GM23248 (cell line): Measurements from ENCODE around the gene DOCK10. TPM values are rescaled to one million over a fixed set of nuclear protein-coding genes. Genes with fewer than 3 reads are reported as not detected.

Experiments
- DNase-seq: peaks from one replicate; pipeline ENCODE4 v3.0.0-alpha.2; 2015
- H2AFZ ChIP-seq: fragments of 200-600 bp; sonication (generic); 2 replicates; pipeline ENCODE4 v1.6.1; 2016; ENCODE audit warnings: antibody characterized with exemption
- H3F3A ChIP-seq: fragments of 200-600 bp; sonication (generic); 2 replicates; pipeline ENCODE4 v1.6.1; 2016; ENCODE audit warnings: mild to moderate bottlenecking, antibody characterized with exemption, mixed run types; ENCODE audit not compliant: insufficient read depth
- H3K27ac ChIP-seq: fragments of 200-600 bp; sonication (generic); 2 replicates; pipeline ENCODE4 v1.5.1; 2016; ENCODE audit warnings: mild to moderate bottlenecking
- H3K27me3 ChIP-seq: fragments of 200-600 bp; sonication (generic); replicated peaks from 2 replicates; pipeline ENCODE4 v1.6.1; 2016; ENCODE audit warnings: mild to moderate bottlenecking; ENCODE audit not compliant: insufficient read depth
- H3K36me3 ChIP-seq: fragments of 200-600 bp; sonication (generic); 2 replicates; pipeline ENCODE4 v1.6.1; 2016; ENCODE audit warnings: low read depth, mild to moderate bottlenecking
- H3K4me1 ChIP-seq: fragments of 200-600 bp; sonication (generic); 2 replicates; pipeline ENCODE4 v1.6.1; 2016; ENCODE audit warnings: mild to moderate bottlenecking; ENCODE audit not compliant: insufficient read depth
- H3K4me2 ChIP-seq: fragments of 200-600 bp; sonication (generic); one replicate; pipeline ENCODE4 v1.6.1; 2016; ENCODE audit warnings: mild to moderate bottlenecking; ENCODE audit not compliant: unreplicated experiment
- H3K4me3 ChIP-seq: fragments of 200-600 bp; sonication (generic); 2 replicates; pipeline ENCODE4 v1.5.1; 2016; ENCODE audit warnings: mild to moderate bottlenecking
- H3K79me2 ChIP-seq: fragments of 200-600 bp; sonication (generic); 2 replicates; pipeline ENCODE4 v1.6.1; 2016; ENCODE audit warnings: mild to moderate bottlenecking; ENCODE audit not compliant: insufficient read depth
- H3K9ac ChIP-seq: fragments of 200-600 bp; sonication (generic); 2 replicates; pipeline ENCODE4 v1.6.1; 2016; ENCODE audit warnings: mild to moderate bottlenecking
- H3K9me2 ChIP-seq: fragments of 200-600 bp; sonication (generic); 2 replicates; pipeline ENCODE4 v1.6.1; 2016; ENCODE audit warnings: mixed run types, mild to moderate bottlenecking, moderate library complexity; ENCODE audit not compliant: insufficient read depth
- H3K9me3 ChIP-seq: fragments of 200-600 bp; sonication (generic); one replicate; pipeline ENCODE4 v1.6.1; 2017; ENCODE audit warnings: low read depth
- H4K20me1 ChIP-seq: fragments of 200-600 bp; sonication (generic); 2 replicates; pipeline ENCODE4 v1.6.0; 2016; ENCODE audit not compliant: insufficient read depth
- EZH2 ChIP-seq: fragments of 200-600 bp; sonication (generic); IDR thresholded peaks from 2 replicates; pipeline ENCODE4 v1.6.1; 2018; ENCODE audit warnings: antibody characterized with exemption, mild to moderate bottlenecking; ENCODE audit not compliant: insufficient read depth, poor library complexity, severe bottlenecking
- EZH2phosphoT487 ChIP-seq: fragments of 200-600 bp; sonication (generic); IDR thresholded peaks from 2 replicates; pipeline ENCODE4 v1.6.1; 2018; ENCODE audit warnings: antibody characterized with exemption, moderate library complexity, mild to moderate bottlenecking, low read depth; ENCODE audit not compliant: insufficient read depth
- WGBS, 2 experiments: methylation state at CpG; one replicate each; pipeline ENCODE4 v1.1.6; 2015 to 2017; ENCODE audit warnings: low lambda C conversion rate in 2 of 2, low coverage in 1 of 2; ENCODE audit errors: missing lambda C conversion rate in 2 of 2; 5-methylcytosine and 5-hydroxymethylcytosine counted together
- in situ Hi-C: fragments of 300-500 bp; cut with MboI; formaldehyde crosslinking; loops from 2 replicates; pipeline ENCODE4 v1.15.0; 2020
- polyA plus RNA-seq: library from polyadenylated mRNA; unstranded; fragments of >200 nt; fragmentation: Nextera tagmentation; extraction: Ambion mirVana; gene quantifications from 2 replicates; pipeline ENCODE4 v1.2.1, GENCODE V29; 2016
- total RNA-seq: library from RNA; depleted of rRNA; stranded (reverse); fragments of >200 nt; shearing (Covaris generic); gene quantifications from 2 replicates; pipeline ENCODE4 v1.2.3, GENCODE V29; 2014

The DOCK10 gene
- total and polyA plus RNA-seq, 2 experiments from 2014 or later = 8.5 to 19.2 TPM

DNA sequence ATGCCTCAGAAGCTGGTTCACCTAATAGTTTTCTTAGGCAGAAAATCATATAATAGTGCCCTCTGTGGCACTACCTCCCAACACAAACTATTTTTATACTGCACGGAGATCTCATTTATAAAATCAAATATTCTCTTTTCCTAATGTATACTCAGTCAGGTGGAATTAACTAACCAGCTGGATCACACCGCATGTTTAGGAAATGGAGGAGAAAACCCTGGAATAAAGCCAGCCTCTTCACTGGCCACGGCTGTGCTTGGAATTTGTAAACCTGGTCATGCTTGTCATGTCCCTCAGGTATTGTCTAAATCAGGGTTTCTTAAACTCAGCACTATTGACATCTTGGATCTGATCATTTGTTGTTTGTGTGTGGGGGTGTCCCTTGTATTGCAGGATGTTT is 85.6 kb downstream of the DOCK10 start:
- DNase-seq = no peak
- Histone ChIP-seq H3K27ac (no peak overlapping the region), H3F3A (peaks cover 27% of the 10 kb centered on the region), H3K36me3 (no peaks in the 10 kb centered on the region), H3K9me3 (no peaks in the 10 kb centered on the region), H3K27me3 (no peaks in the 10 kb centered on the region), H3K4me2 (no peak overlapping the region), H3K79me2 (peaks cover 92% of the 10 kb centered on the region), H4K20me1 (no peaks in the 10 kb centered on the region), H3K4me1 (peaks cover 24% of the 10 kb centered on the region), H3K9me2 (no peaks in the 10 kb centered on the region), H3K9ac (no peak overlapping the region), H3K4me3 (no peak overlapping the region), H2AFZ (no peak overlapping the region)
- in situ Hi-C loops = no loop called here
- TF ChIP-seq EZH2 (no peak), EZH2phosphoT487 (no peak)
- WGBS, 2 experiments = 93 to 98% methylated on average over 3 of the region's 3 CpGs

DNA sequence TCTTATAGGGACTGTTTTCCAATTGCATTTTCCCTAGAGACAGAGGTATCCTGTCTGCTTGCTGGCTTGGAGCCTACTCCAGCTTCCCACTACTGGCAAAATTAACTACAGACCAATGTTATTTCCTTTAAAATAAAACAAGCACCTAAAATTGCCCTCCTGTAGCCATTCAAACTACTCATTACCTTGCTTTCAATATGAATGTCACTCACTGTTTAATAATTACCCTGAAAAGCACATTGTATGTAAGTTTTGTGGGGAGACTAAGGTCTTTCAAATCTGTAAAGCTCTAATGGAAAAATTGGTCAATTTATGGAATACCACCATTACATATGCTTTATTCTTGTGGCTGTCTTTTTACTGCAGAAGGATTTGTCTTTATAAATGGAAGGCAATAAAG is 87.3 kb downstream of the DOCK10 start:
- peaks cover 27% of the 10 kb centered on the region for H3F3A ChIP-seq
- no peak overlapping the region for H3K27ac ChIP-seq
- H3K4me1 ChIP-seq = peaks cover 28% of the 10 kb centered on the region
- no peaks in the 10 kb centered on the region for H3K9me3 ChIP-seq
- peaks cover 93% of the 10 kb centered on the region for H3K79me2 ChIP-seq
- no peaks in the 10 kb centered on the region for H3K9me2 ChIP-seq
- no peak overlapping the region for H3K4me3 ChIP-seq
- no peak overlapping the region for H2AFZ ChIP-seq
- in situ Hi-C loops = no loop called here
- H3K9ac ChIP-seq = no peak overlapping the region
- no peak for DNase-seq
- no peak for TF ChIP-seq EZH2
- TF ChIP-seq EZH2phosphoT487 = no peak
- no peaks in the 10 kb centered on the region for H3K27me3 ChIP-seq
- H4K20me1 ChIP-seq = no peaks in the 10 kb centered on the region
- H3K4me2 ChIP-seq = no peak overlapping the region
- H3K36me3 ChIP-seq = no peaks in the 10 kb centered on the region

DNA sequence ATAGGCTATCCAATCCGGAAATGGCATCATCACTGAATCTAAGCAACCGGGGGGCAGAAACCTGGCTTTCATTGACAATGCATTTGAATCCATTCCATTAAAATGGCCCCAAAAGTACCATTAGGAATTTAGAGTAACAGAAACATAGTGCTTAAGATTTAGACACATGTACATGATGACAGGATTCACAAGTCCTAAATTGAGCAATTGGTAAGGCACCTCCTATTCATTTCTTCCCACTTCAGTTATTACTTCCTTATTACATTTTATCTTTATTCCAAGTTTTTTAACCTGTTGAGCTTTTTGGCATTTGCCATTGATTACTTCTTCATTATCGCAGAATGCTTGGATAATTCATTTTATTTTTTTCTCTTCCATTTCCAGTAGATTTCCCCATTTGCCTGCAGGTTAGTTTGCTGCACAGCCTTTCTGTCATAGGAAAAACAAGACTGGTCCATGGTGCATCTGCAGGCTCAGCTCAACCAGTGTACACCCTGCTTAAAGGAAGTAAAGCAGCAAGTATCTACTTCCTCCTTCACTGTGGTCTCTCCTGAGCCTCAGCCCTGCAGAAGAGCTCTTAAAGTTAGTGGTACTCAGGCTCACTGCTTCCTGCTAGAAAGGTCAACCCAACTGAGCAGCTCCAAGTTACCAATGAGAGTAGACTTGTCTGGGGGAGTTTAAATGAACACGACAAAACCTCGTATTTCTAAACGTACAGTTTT is 89.2 kb downstream of the DOCK10 start:
- 0 out of 2 replicates have a peak, but pooled peaks cover 3% of the 10 kb centered on the region for H3K9me2 ChIP-seq
- no peak for DNase-seq
- H2AFZ ChIP-seq = no peak overlapping the region

DNA sequence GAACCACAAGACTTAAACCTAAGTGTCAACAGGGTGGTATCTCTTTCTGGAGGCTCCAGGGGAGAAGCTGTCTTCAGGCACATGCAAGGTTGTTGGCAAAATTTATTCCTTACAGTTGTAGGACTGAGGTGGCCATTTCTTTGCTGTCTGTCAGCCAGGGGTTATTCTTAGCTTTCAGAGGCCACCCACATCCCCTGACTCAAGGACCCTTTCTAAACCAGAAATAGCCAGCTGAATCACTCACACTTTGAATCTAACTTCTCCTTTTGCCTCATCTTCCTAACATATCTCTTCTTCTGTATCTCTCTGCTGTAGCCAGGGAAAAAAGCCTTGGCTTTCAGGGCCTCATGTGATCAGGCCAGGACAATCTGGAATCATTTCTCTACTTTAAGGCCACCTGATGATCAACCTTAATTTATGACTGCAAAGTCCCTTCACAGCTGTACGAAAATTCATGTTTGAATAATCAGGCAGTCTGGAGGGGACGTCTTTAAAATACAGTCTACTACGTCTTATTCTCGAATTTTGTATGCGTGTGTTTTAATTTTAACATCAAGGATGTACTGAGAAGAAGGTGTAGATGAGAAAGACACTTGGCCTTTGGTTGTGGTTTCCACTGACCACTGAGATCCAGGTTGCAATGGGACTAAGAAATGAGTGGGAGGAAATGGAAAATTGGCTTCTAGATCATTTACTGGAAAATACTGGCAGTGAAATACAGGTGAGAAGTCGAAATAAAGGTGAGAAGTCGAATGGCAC is 90.4 kb downstream of the DOCK10 start:
- Histone ChIP-seq H3K79me2 (peaks cover 96% of the 10 kb centered on the region), H3K9me2 (0 out of 2 replicates have a peak, but pooled peaks cover 3% of the 10 kb centered on the region), H3K9ac (no peak overlapping the region), H3K4me1 (peaks cover 29% of the 10 kb centered on the region), H3K4me2 (no peak overlapping the region), H3K36me3 (no peaks in the 10 kb centered on the region), H3K27ac (peak overlapping the region; percentile 5; the same call in 1 of the 2 replicates), H3K9me3 (no peaks in the 10 kb centered on the region), H3K27me3 (no peaks in the 10 kb centered on the region), H3K4me3 (no peak overlapping the region), H4K20me1 (no peaks in the 10 kb centered on the region), H3F3A (peaks cover 24% of the 10 kb centered on the region), H2AFZ (no peak overlapping the region)
- in situ Hi-C loops = no loop called here
- no peak for TF ChIP-seq EZH2phosphoT487
- WGBS, 2 experiments = 94 to 95% methylated on average over 7 of the region's 7 CpGs
- peak; percentile 21 for DNase-seq

More for the DNA sequence above, 89.2 kb downstream of the DOCK10 start:
- Histone ChIP-seq H3K27ac (no peak overlapping the region), H4K20me1 (no peaks in the 10 kb centered on the region), H3K4me3 (no peak overlapping the region), H3K36me3 (no peaks in the 10 kb centered on the region), H3K4me2 (no peak overlapping the region), H3K4me1 (peaks cover 30% of the 10 kb centered on the region), H3K79me2 (peaks cover 96% of the 10 kb centered on the region), H3K9ac (no peak overlapping the region), H3K9me3 (no peaks in the 10 kb centered on the region), H3K27me3 (no peaks in the 10 kb centered on the region), H3F3A (peaks cover 25% of the 10 kb centered on the region)
- in situ Hi-C loops = no loop called here
- 93 to 94% methylated on average over 6 of the region's 6 CpGs for WGBS, 2 experiments
- TF ChIP-seq EZH2phosphoT487 (no peak), EZH2 (no peak)
